Skeletal muscle tissue (tissue), 4 donors: ENCODE results near the gene MRPL49. TPM values are rescaled to one million over a fixed set of nuclear protein-coding genes. Genes with fewer than 3 reads are reported as not detected.

ENCODE experiments used
- H3K27ac ChIP-seq: one replicate; pipeline ENCODE4 v1.7.0; 2013; ENCODE audit warnings: mild to moderate bottlenecking, low read depth, low read length, inconsistent platforms
- H3K27me3 ChIP-seq, 3 donors: one replicate each; pipeline ENCODE4 v1.7.0; 2013; ENCODE audit warnings: low read length in 3 of 3; ENCODE audit not compliant: control insufficient read depth in 3 of 3, insufficient read depth in 3 of 3
- H3K36me3 ChIP-seq, 3 donors: one replicate each; pipeline ENCODE4 v1.7.0; 2013; ENCODE audit warnings: low read length in 3 of 3; ENCODE audit not compliant: control insufficient read depth in 3 of 3, insufficient read depth in 3 of 3
- H3K4me1 ChIP-seq, 3 donors: one replicate each; pipeline ENCODE4 v1.7.0; 2013; ENCODE audit warnings: low read length in 3 of 3, mild to moderate bottlenecking in 3 of 3; ENCODE audit not compliant: control insufficient read depth in 3 of 3, insufficient read depth in 3 of 3
- H3K4me3 ChIP-seq, 3 donors: one replicate each; pipeline ENCODE4 v1.7.0; 2013; ENCODE audit warnings: low read length in 3 of 3
- H3K9ac ChIP-seq, 3 donors: one replicate each; pipeline ENCODE4 v1.7.0; 2013; ENCODE audit warnings: low read length in 3 of 3, mild to moderate bottlenecking in 3 of 3, moderate library complexity in 2 of 3, low read depth in 1 of 3
- H3K9me3 ChIP-seq, 3 donors: one replicate each; pipeline ENCODE4 v1.7.0; 2013; ENCODE audit warnings: low read length in 3 of 3; ENCODE audit not compliant: control insufficient read depth in 3 of 3
- total RNA-seq: library from RNA; depleted of rRNA; stranded (reverse); fragments of >200 nt; gene quantifications from one replicate; pipeline ENCODE4 v1.2.3, GENCODE V29; 2014
- donor health status: Osteomylitis.

MRPL49 gene
- total RNA-seq, 1 donor from 2014 or later, result 21.4 TPM

GRCh38 chr11:65132238-65132987, 10.3 kb downstream of the MRPL49 start:
- H3K9me3 ChIP-seq, result no peaks in the 10 kb centered on the region
- H3K27ac ChIP-seq, result peak overlapping the region; percentile 100
- peaks cover 54 to 56% (median 54%) of the 10 kb centered on the region in 3 donors for H3K36me3 ChIP-seq
- peak overlapping the region; percentile 8 to 100 (median 99) for H3K9ac ChIP-seq
- no peaks in the 10 kb centered on the region for H3K27me3 ChIP-seq
- peak overlapping the region in 1 of 3 donors; percentile 93 for H3K4me3 ChIP-seq
- H3K4me1 ChIP-seq, result peaks cover 35 to 57% (median 35%) of the 10 kb centered on the region in 3 donors

GRCh38 chr11:65132988-65133700, 11.0 kb downstream of the MRPL49 start:
- H3K27me3 ChIP-seq, result no peaks in the 10 kb centered on the region
- H3K27ac ChIP-seq, result peak overlapping the region; percentile 100
- peaks cover 35 to 57% (median 35%) of the 10 kb centered on the region in 3 donors for H3K4me1 ChIP-seq
- H3K4me3 ChIP-seq, result peak overlapping the region; percentile 93 to 98 (median 94)
- H3K9ac ChIP-seq, result peak overlapping the region; percentile 99 to 100 (median 99)
- peaks cover 48 to 51% (median 48%) of the 10 kb centered on the region in 3 donors for H3K36me3 ChIP-seq
- no peaks in the 10 kb centered on the region for H3K9me3 ChIP-seq

GRCh38 chr11:65133724-65134123, 11.6 kb downstream of the MRPL49 start:
- Histone ChIP-seq H3K9me3 (no peaks in the 10 kb centered on the region), H3K27ac (peak overlapping the region; percentile 100), H3K27me3 (no peaks in the 10 kb centered on the region), H3K36me3 (peaks cover 42 to 46% (median 42%) of the 10 kb centered on the region in 3 donors), H3K9ac (peak overlapping the region; percentile 99 to 100 (median 99)), H3K4me3 (peak overlapping the region; percentile 93 to 98 (median 94)), H3K4me1 (peaks cover 35 to 57% (median 35%) of the 10 kb centered on the region in 3 donors)

GRCh38 chr11:65134240-65134951, 12.3 kb downstream of the MRPL49 start, which contains the start of gene SYVN1:
Gene SYVN1 (minus strand): TSS chr11:65134519. CDS start chr11:65133601, 918 bp downstream.
- Histone ChIP-seq H3K27me3 (no peaks in the 10 kb centered on the region), H3K27ac (peak within 1 kb of the TSS; percentile 100), H3K4me3 (peak within 1 kb of the TSS; percentile 93 to 98 (median 94)), H3K36me3 (peaks cover 35 to 39% (median 37%) of the 10 kb centered on the region in 3 donors), H3K9ac (peak within 1 kb of the TSS; percentile 99 to 100 (median 99)), H3K9me3 (no peaks in the 10 kb centered on the region), H3K4me1 (peaks cover 35 to 57% (median 35%) of the 10 kb centered on the region in 3 donors)

DNA sequence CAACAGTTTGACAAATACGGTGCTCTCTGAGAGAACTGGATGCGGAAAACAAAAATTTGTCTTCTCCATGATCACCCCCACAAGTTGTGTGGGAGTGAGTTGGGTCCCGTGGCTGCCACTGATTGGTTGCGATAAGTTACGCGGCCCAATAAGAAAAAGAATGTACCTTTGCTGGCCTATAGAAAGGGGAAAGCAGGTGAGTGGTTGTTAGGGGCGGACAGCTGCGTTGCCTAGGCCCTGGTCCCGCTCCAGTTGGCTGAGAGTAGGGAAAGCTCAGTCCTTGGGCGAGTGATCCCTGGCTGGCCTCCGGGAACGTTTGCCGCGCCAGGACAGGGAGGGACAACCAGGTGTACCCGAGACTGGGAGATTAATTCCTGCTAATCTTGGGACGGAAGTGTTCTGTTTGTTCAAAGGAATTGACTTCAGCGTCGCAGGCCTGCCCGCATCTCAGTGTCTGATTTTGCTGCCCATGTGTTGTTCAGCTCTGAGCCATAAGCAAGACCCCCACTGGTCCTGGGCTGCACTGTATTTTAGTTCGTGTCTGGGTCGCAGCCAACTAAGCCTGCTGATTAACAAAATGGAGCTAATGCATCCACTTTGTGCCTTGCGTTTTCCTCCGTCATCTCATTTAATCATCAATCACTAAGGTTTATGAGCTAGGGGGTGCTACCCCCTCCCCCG, 13.0 kb downstream of the MRPL49 start:
- Histone ChIP-seq H3K27me3 (no peaks in the 10 kb centered on the region), H3K27ac (peak overlapping the region; percentile 100), H3K36me3 (peaks cover 28 to 33% (median 30%) of the 10 kb centered on the region in 3 donors), H3K9ac (peak overlapping the region; percentile 99 to 100 (median 99)), H3K4me3 (peak overlapping the region; percentile 93 to 98 (median 94)), H3K9me3 (no peaks in the 10 kb centered on the region), H3K4me1 (peaks cover 35 to 55% (median 35%) of the 10 kb centered on the region in 3 donors)

GRCh38 chr11:65135633-65136145, 13.6 kb downstream of the MRPL49 start:
- Histone ChIP-seq H3K4me3 (peak overlapping the region; percentile 93 to 98 (median 94)), H3K27ac (peak overlapping the region; percentile 100), H3K27me3 (no peaks in the 10 kb centered on the region), H3K4me1 (peaks cover 35 to 51% (median 35%) of the 10 kb centered on the region in 3 donors), H3K9ac (peak overlapping the region; percentile 99 to 100 (median 99)), H3K36me3 (peaks cover 24 to 27% (median 25%) of the 10 kb centered on the region in 3 donors), H3K9me3 (no peaks in the 10 kb centered on the region)

- Histone ChIP-seq H3K27ac (no peak overlapping the region), H3K4me1 (peaks cover 32 to 42% (median 32%) of the 10 kb centered on the region in 3 donors), H3K36me3 (peaks cover 15 to 18% (median 16%) of the 10 kb centered on the region in 3 donors), H3K9me3 (no peaks in the 10 kb centered on the region), H3K4me3 (no peak overlapping the region), H3K27me3 (no peaks in the 10 kb centered on the region), H3K9ac (no peak overlapping the region)
Observed at GRCh38 chr11:65136515-65137096, 14.5 kb downstream of the MRPL49 start.

- Histone ChIP-seq H3K27ac (no peak overlapping the region), H3K36me3 (peaks cover 0 to 2% (median 0%) of the 10 kb centered on the region in 3 donors), H3K9me3 (no peaks in the 10 kb centered on the region), H3K4me1 (peaks cover 0 to 6% (median 0%) of the 10 kb centered on the region in 3 donors), H3K27me3 (no peaks in the 10 kb centered on the region), H3K9ac (no peak overlapping the region), H3K4me3 (no peak overlapping the region)
Observed at GRCh38 chr11:65141896-65142494, 19.9 kb downstream of the MRPL49 start.
